BJ (cell line): ENCODE measurements around the gene ARHGEF4. TPM values are rescaled to one million over a fixed set of nuclear protein-coding genes. Genes with fewer than 3 reads are reported as not detected.

Experiments used
- CTCF ChIA-PET: fragments of 350-600 bp; formaldehyde crosslinking; extraction: SDS; loops from one replicate; lab custom pipeline; 2021; ENCODE audit warnings: antibody characterized with exemption, inconsistent platforms; lab: Yijun Ruan, JAX
- POLR2A ChIA-PET: fragments of 300-600 bp; sonication (Branson Sonifier 250); formaldehyde crosslinking; extraction: SDS; loops from one replicate; lab custom pipeline; 2021; ENCODE audit warnings: antibody characterized with exemption; lab: Charles Lee
- DNase-seq: peaks from one replicate; pipeline ENCODE4 v3.0.0-alpha.2; 2011; ENCODE audit warnings: low read depth
- H3K27me3 ChIP-seq: 2 replicates; pipeline ENCODE4 v1.6.0; 2011; ENCODE audit warnings: low read length; ENCODE audit not compliant: control insufficient read depth, insufficient read depth
- H3K36me3 ChIP-seq: 2 replicates; pipeline ENCODE4 v1.5.1; 2011; ENCODE audit warnings: low read length; ENCODE audit not compliant: control insufficient read depth, insufficient read depth
- H3K4me3 ChIP-seq: 2 replicates; pipeline ENCODE4 v1.5.1; 2011; ENCODE audit warnings: low read depth, mild to moderate bottlenecking, control low read depth, low read length
- CTCF ChIP-seq: IDR thresholded peaks from 2 replicates; pipeline ENCODE4 v1.5.1; 2011; ENCODE audit warnings: low read depth, mild to moderate bottlenecking, control low read depth, inconsistent platforms, low read length, moderate library complexity; ENCODE audit not compliant: insufficient read depth
- polyA plus RNA-seq: library from polyadenylated mRNA; depleted of rRNA; stranded (reverse); fragments of >200 nt; gene quantifications from 2 replicates; pipeline ENCODE4 v1.2.3, GENCODE V29; 2011

Gene ARHGEF4
- polyA plus RNA-seq, 1 experiment: 15.1 TPM

DNA sequence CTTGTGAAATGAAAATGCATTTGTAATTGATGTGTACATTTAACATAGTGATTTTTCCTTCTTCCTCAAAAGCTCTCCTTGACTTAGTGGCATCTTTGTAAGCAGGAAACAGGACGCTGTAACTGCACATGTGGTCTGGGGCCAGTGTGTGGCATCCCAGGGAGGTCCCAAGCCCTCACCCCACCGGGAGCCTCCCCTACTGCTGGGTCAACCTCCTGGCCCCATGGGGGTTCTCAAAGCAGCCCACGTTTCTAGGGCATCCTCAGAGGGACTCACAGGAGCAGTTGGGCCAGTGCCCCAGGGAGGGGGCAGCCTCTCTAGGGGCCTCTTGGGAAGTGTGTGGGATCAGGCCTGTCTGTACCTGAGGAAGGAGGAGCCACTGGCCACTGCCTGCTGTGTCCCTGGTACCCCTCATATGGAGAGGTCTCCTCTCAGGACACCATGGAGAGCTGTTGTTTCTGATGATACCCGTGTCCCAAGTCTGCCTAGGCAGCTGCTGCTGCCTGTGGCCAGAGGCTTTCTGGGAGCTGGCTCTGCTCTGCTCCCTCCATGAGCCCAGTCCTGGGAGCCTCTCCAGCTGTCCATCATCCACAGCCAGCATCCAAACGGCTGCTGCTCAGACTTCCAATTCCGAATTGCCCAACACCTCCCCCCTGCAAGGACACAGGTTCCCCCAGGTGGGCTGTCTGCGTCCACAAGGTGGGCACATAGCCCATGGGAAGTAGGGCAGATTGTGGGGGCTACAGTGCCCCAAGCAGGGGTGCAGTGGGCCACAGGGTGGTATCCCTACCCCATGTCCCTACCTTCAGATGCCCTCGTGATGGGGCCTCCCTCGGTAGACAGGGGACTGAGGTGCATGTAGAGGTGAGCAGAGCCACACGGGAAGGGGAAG is 13.4 kb downstream of the ARHGEF4 start:
- no peak for DNase-seq
- ChIA-PET POLR2A (no interaction called here), CTCF (no interaction called here)
- TF ChIP-seq CTCF: no peak
- no peak overlapping the region for H3K4me3 ChIP-seq
- H3K27me3 ChIP-seq: no peaks in the 10 kb centered on the region
- no peaks in the 10 kb centered on the region for H3K36me3 ChIP-seq

DNA sequence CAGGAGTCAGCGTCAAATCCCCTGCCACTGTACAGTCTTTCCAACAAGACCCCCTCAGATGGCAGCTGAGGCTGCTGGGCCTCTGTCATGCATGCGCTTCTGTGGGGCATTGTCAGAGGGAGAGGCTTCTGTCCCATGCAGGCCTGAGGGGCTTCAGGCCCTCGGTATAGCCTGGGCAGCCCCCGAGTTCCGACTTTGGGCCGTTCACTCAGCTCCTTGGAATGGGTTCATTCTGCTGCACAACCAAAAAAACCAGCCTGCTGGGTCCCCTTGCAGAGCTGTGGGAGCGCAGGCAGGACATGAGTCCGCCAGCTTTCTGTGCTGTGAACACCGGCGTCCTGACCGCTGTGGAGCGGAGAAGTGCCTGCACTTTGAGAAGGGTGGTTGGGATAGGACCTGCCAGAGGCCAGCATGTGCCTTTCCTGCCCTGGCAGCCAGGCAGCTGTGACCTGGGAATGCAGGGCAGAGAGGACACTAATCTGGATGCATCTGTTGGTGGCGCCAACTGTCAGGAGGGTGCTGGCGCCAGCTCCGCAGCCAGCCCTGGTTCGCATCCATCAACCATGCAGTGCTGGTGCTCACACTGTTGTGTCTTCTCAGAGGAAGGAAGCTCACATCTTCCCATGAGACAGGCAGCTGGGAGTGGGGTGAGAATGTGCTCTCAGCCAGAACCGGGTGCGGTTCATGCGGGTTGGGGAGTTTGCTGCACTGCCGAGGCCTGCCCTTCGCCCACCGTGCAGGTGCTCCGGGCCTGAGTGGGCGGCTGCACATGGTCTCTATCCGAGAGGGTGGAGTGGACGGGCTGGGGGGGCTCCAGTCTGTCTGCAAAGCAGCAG is 14.3 kb downstream of the ARHGEF4 start:
- CTCF ChIA-PET: interaction anchor here (1.8 kb wide), 1 partner anchor 22 kb away, joined by 6 read pairs; no protein-coding TSS in a partner anchor
- TF ChIP-seq CTCF: no peak
- no peak overlapping the region for H3K4me3 ChIP-seq
- H3K36me3 ChIP-seq: no peaks in the 10 kb centered on the region
- DNase-seq: no peak
- no peaks in the 10 kb centered on the region for H3K27me3 ChIP-seq
- POLR2A ChIA-PET: no interaction called here

DNA sequence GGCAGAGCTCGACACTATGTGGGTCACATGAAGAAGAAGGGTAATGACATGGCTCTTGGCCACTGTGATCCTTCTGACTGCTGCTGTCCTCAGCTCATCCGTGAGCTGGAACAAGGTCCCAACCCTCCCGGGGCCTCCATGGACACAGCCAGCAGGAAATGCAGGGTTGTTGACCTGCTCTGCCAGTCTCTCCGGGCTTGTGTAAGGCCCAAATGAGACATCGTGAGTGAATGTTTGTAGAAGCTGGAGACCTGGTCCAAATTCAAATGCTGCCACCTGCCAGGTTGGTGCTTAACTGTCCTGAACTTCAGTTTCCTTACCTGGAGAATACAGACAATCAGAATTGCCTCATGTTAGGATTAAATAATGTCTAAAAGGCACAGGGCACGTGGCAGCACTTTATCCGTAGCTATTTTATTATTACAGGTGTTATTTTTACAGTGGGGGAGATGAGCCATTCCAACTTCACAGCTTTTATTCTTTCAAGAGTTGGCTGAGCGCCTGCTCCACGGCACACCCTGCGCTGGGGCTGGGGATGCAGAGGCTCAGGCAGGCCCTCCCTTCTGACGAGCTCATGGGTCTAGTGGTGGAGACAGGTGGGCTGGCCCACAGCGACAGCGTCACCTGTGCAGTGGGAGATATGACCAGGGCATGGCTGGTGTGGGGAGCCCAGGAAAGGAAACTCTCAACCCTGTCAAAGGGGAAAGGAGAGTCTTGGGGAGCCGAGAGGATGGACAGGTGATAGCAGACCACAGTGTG is 15.1 kb downstream of the ARHGEF4 start:
- no peak for TF ChIP-seq CTCF
- no peaks in the 10 kb centered on the region for H3K27me3 ChIP-seq
- no peak overlapping the region for H3K4me3 ChIP-seq
- no peaks in the 10 kb centered on the region for H3K36me3 ChIP-seq
- CTCF ChIA-PET: interaction anchor here (1.8 kb wide), 1 partner anchor 21 kb away, joined by 6 read pairs; no protein-coding TSS in a partner anchor
- DNase-seq: no peak
- POLR2A ChIA-PET: no interaction called here

DNA sequence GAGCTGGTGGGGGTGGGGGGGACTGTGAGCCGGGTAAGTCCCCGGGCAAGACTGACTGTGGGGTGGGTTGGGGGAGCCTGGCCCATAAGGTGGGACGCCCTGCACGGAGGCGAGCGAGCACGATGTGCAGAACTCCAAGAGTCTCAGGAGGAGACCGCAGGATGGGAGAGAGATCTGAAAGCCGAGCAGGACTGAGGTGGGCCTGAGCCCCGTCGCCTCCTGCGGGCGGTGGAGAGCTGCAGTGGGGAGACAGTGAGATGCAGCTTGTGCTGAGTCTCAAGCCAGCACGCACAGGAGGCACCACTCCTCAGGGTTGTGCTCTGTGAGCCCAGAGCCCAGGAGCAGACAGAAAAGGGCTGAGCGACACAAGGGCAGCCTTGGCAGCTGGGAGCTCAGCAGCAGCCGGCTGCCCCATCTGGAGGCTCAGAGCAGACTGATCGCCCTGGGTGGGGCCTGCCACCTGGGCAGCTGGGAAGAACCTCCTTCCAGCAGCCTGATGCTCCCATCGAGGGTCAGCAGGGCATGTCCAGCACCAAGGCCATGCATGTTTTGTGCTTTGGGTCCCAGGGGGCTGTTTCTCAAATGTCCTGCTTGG is 15.9 kb downstream of the ARHGEF4 start:
- H3K27me3 ChIP-seq: no peaks in the 10 kb centered on the region
- no peak for DNase-seq
- no peaks in the 10 kb centered on the region for H3K36me3 ChIP-seq
- TF ChIP-seq CTCF: no peak
- CTCF ChIA-PET: interaction anchor here (1.8 kb wide), 1 partner anchor 20 kb away, joined by 6 read pairs; no protein-coding TSS in a partner anchor
- H3K4me3 ChIP-seq: no peak overlapping the region
- POLR2A ChIA-PET: no interaction called here
